Effector memory CD8-positive, alpha-beta T cell (primary cell): Measurements from ENCODE around the gene PRKAG2.
A peak's percentile ranks its signal among the peaks of the same experiment; 100 is the strongest.

Experiments used
- ATAC-seq: fragments of 150-1000 bp; cut with Tn5 transposase; replicated peaks from 2 replicates; pipeline ENCODE4 v1.10.0; 2021; ENCODE audit warnings: mild to moderate bottlenecking, moderate library complexity
- DNase-seq, 3 experiments: peaks; one replicate each; pipeline ENCODE4 v3.0.0; 2021
- H3K27ac Mint-ChIP-seq, 2 donors: one replicate each; pipeline ENCODE4 v1.8.0; 2022; ENCODE audit warnings: mild to moderate bottlenecking in 2 of 2, mixed read lengths in 2 of 2, moderate library complexity in 2 of 2
- H3K27me3 Mint-ChIP-seq, 2 donors: one replicate each; pipeline ENCODE4 v1.8.0; 2022; ENCODE audit warnings: mixed read lengths in 2 of 2
- H3K36me3 Mint-ChIP-seq: one replicate; pipeline ENCODE4 v1.8.0; 2022; ENCODE audit warnings: mild to moderate bottlenecking, moderate library complexity, mixed read lengths; ENCODE audit not compliant: insufficient read depth
- H3K4me1 Mint-ChIP-seq, 2 donors: one replicate each; pipeline ENCODE4 v1.8.0; 2022; ENCODE audit warnings: low read depth in 2 of 2, mixed read lengths in 2 of 2
- H3K4me3 Mint-ChIP-seq, 2 donors: one replicate each; pipeline ENCODE4 v1.8.0; 2022; ENCODE audit warnings: mild to moderate bottlenecking in 2 of 2, mixed read lengths in 2 of 2, moderate library complexity in 2 of 2
- H3K9me3 Mint-ChIP-seq, 2 donors: one replicate each; pipeline ENCODE4 v1.8.0; 2022; ENCODE audit warnings: mixed read lengths in 2 of 2
- total RNA-seq, 9 experiments: gene quantifications; one replicate each; lab custom pipeline; 2026; lab: John Stamatoyannopoulos, UW

PRKAG2 gene
- 26.9 to 66.2 (median 33.9) reads per million in 9 experiments for total RNA-seq

DNA sequence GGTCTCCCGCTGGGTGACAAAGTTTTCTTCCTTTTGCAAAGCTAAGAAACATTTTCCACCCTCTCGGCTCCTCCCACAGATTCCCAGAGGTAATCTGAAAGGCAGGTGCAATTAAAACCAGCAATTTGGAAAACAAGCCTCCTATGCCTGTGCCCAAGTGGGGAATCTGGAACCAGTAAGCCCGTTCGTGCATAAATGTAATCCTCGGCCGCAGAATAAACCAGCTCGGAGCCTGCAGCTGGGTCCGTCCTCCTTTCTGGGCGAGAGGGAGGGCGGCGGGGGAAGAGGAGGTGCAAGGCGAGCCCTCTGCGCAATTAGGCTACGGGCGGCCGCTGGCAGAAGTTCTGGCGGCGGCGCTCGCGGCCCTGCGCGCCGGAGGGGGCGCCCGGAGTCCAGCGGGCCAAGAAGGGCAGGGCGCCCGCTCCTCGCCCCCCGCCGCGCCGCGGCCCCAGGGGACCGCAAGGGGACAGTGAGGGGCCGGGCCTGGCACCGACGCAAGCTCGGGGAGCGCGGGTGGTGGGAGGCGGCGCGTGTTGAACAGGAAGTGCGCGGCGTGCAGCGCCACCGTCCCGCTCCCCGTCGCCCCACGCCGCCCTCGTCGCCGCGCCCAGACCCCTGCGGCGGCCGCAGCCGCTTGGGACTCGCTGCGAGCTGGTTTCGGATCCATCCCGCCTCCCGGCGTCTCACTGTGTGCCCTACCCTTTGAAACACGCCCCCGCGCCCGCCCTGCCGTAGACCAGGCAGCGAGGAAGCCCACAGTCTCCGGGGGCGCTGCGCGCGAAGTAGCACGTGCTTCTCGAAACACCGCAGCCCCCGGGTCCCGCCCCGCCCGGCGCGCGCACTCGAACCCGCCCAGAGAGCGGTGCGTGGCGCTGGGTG, at the start of gene PRKAG2:
Gene PRKAG2, minus strand, starts transcription at position 217 of the 879 bp plus-strand sequence. CDS start 495 bp downstream, outside the sequence.
- peaks cover 17% of the 10 kb centered on the region for H3K36me3 Mint-ChIP-seq
- peak within 1 kb of the TSS; percentile 96 to 97 for H3K4me3 Mint-ChIP-seq
- peak within 1 kb of the TSS in 1 of 2 donors; percentile 94 for H3K27ac Mint-ChIP-seq
- ATAC-seq (peak; percentile 63), DNase-seq (peak; percentile 71 to 75 (median 72))
- H3K27me3 Mint-ChIP-seq, result no peaks in the 10 kb centered on the region
- peaks cover 15 to 23% of the 10 kb centered on the region in 2 donors for H3K4me1 Mint-ChIP-seq
- H3K9me3 Mint-ChIP-seq, result no peaks in the 10 kb centered on the region

DNA sequence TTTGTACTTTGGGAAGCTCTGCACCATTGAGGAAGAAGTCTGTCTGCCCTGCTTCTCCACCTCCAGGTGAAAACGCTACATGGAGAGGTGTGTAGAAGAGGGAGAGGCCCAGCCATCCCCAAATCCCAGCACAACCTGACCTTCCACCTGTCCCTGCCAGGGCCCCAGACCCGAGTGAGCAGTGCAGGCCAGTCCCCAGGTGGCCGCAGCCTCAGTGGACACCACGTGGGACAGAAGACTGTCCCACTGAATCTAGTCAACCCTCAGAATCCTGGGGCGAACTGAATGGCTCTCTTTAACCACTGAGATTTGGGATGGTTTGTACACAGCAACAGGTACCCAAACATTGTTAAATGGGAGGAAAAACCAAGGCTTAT, 49.4 kb upstream of the PRKAG2 start:
- Mint-ChIP-seq H3K4me3 (no peak overlapping the region), H3K36me3 (no peaks in the 10 kb centered on the region), H3K4me1 (peaks cover 4 to 5% of the 10 kb centered on the region in 2 donors), H3K9me3 (no peaks in the 10 kb centered on the region), H3K27ac (no peak overlapping the region), H3K27me3 (peaks cover 47 to 66% of the 10 kb centered on the region in 2 donors)
- no peak for DNase-seq
- ATAC-seq, result no peak

DNA sequence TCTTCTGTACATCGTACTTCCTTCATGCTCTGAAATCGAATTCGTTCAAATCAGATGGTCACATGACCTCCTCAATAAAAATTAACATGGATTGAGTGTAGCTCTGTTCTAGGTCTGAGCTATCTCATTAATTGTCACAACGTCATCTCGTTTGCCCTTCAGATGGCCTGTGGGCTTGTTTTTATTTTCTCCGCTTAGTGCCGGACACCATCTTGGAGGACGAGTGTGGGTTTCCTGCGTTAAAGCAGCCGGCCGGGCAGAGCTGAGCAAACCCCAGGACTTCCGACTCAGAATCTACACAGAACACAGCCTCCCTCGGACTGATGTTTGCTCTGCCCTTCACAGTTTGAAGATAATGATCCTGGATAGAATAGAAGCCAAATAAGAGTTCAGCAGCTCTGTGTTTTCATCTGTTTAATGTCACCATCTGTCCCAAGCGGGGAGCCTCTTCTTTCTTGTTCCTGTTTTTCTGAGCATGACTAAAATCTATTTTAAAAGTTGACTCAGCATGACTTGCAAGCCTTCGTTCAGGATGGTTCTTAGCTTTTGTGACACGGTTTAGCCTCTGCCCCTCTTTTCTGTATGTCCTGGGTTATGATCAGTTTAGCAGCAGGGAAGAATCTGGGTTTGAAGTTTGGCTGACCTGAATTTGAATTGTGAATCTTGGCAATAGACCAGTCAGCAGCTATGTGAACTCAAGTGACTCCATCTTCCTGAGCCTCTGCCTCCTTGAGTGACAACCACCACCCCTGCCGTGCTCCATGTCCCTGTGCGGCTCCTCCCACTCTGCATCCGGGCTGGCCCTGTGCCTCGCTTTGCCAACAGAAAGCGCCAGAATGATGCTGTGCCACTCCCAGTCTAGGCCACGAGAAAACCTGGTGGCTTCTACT, 48.8 kb upstream of the PRKAG2 start:
- ATAC-seq, result no peak

DNA sequence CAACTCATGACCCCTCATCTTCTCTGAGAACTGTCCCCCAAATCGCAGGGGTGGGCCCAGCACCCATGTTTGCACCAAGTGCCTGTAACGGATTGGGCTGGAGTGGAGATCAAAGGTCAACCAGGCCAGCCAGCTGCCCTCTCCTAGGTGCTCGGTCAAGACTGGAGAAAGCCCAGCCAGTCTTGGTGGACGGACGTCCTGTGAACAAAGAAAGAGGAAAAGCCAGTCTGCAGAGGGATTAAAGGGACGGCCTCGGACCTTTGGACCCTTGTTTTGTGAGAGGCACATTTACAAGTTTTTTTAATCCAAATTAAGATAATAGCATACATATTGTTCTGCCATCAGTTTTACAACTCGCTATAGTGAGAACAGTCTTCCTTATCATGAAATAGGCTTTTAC, 47.6 kb upstream of the PRKAG2 start:
- peaks cover 4 to 5% of the 10 kb centered on the region in 2 donors for H3K4me1 Mint-ChIP-seq
- H3K4me3 Mint-ChIP-seq, result no peak overlapping the region
- no peaks in the 10 kb centered on the region for H3K9me3 Mint-ChIP-seq
- H3K27me3 Mint-ChIP-seq, result peaks cover 52 to 76% of the 10 kb centered on the region in 2 donors
- H3K27ac Mint-ChIP-seq, result no peak overlapping the region
- no peak for DNase-seq
- H3K36me3 Mint-ChIP-seq, result no peaks in the 10 kb centered on the region
- ATAC-seq, result no peak

More for the DNA sequence above, 48.8 kb upstream of the PRKAG2 start:
- Mint-ChIP-seq H3K27ac (no peak overlapping the region), H3K36me3 (no peaks in the 10 kb centered on the region), H3K4me1 (peaks cover 4 to 5% of the 10 kb centered on the region in 2 donors), H3K27me3 (peaks cover 50 to 73% of the 10 kb centered on the region in 2 donors), H3K9me3 (no peaks in the 10 kb centered on the region), H3K4me3 (peak overlapping the region in 1 of 2 donors; percentile 63)
- DNase-seq, result no peak

DNA sequence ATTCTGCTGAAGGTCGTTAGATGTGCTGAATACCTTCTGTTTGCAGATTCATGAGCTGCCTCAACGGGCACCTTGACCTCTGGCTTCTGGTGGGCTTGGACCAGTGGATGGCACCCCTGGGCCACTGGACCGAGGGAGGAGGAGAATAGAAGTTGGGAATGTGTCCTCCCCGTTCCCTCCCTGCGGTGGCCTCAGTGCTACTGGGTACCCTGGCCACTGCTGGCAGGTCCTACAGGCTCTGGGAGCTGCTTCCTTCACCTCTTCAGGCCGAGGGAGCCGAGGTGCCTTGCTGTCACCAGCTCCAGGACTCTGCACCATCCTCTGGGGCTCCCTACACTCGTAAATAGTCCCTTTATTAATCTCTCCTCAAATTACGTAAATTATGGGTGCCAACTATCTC, 47.1 kb upstream of the PRKAG2 start:
- no peak overlapping the region for H3K27ac Mint-ChIP-seq
- H3K27me3 Mint-ChIP-seq, result peaks cover 52 to 80% of the 10 kb centered on the region in 2 donors
- no peaks in the 10 kb centered on the region for H3K36me3 Mint-ChIP-seq
- H3K9me3 Mint-ChIP-seq, result no peaks in the 10 kb centered on the region
- H3K4me3 Mint-ChIP-seq, result no peak overlapping the region
- H3K4me1 Mint-ChIP-seq, result peaks cover 4 to 5% of the 10 kb centered on the region in 2 donors
- no peak for ATAC-seq
- no peak for DNase-seq

DNA sequence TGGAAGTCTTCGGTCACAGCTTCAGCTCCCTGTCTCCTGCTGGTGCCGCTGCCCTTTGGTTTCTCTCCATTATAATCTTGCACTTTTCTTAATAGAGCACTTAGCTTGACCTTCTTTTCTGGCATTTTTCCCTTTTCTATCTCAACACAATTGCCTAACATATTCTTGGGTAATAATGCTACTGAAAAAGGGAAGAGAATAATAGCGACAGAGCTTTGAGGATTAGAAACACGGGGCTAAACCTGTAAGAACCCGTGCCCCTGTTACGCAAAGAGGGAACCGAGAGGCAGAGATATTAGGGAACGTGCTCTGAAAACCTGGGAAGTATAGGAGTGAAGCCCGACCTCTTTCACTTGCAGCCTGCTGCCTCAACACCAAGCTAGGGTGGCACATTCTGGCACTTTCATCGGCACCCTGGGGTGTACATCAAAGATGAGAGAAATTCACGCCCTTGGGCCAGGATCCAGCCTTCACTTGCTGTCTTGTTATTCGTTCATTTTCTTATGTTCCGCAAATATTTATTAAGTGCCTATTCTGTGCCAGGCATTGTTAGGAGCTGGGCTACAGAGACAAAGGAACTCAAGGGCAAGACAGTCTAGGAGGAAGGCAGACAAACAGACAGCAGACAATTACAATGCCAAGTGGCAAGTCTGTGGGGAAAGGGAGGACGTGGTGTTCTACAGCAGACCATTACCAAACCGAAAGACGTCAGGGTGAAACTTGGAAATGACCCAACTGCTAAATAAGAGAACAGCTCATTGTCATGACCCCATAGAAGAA, 46.4 kb upstream of the PRKAG2 start:
- Mint-ChIP-seq H3K27me3 (peaks cover 58 to 87% of the 10 kb centered on the region in 2 donors), H3K27ac (no peak overlapping the region), H3K36me3 (no peaks in the 10 kb centered on the region), H3K9me3 (no peaks in the 10 kb centered on the region), H3K4me3 (no peak overlapping the region), H3K4me1 (peaks cover 4 to 5% of the 10 kb centered on the region in 2 donors)
- ATAC-seq (no peak), DNase-seq (no peak)

DNA sequence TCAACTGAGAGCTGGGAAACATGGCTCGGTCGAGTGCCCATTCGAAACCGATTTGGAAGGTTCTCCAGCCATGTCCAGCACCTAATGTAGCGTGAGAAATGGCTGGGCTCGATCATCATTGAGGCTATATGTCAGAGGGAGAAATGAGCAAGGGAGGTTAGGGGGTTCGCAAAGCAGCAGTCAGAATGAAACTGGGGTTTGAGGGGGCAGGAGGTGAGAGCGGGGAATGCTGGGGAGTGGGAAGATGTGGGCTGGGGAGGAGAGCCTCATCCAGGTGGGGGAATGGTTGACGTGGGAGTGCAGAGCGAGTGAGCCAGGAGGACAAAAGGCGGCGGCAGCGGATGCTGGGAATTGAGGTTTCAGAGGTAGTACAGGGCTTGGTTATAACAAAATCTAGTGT, 44.5 kb upstream of the PRKAG2 start:
- no peaks in the 10 kb centered on the region for H3K9me3 Mint-ChIP-seq
- DNase-seq (no peak), ATAC-seq (no peak)
- H3K36me3 Mint-ChIP-seq, result no peaks in the 10 kb centered on the region
- peaks cover 4 to 5% of the 10 kb centered on the region in 2 donors for H3K4me1 Mint-ChIP-seq
- H3K27ac Mint-ChIP-seq, result no peak overlapping the region
- no peak overlapping the region for H3K4me3 Mint-ChIP-seq
- H3K27me3 Mint-ChIP-seq, result peaks cover 59 to 80% of the 10 kb centered on the region in 2 donors

DNA sequence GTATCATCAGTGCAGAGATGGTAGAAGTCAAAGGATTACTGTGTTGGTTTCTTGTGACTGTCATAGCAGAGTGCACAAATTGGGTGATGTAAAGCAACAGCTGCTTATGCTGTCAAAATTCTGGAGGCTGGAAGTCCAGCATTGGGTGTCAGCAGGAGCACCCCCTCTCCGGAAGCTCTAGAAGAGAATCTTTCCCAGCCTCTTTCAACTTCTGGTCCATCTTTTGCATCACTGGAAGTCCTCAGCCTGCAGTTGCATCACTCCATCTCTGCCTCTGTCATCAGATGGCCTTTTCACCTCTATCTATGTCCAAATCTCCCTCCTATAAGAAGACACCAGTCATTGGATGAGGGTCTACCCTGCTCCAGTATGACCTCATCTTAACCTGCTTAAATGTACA, 43.6 kb upstream of the PRKAG2 start:
- Mint-ChIP-seq H3K4me3 (no peak overlapping the region), H3K27me3 (peaks cover 50 to 73% of the 10 kb centered on the region in 2 donors), H3K27ac (no peak overlapping the region), H3K36me3 (no peaks in the 10 kb centered on the region), H3K9me3 (no peaks in the 10 kb centered on the region), H3K4me1 (peaks cover under 1 to 2% of the 10 kb centered on the region in 2 donors)
- ATAC-seq, result no peak
- no peak for DNase-seq

DNA sequence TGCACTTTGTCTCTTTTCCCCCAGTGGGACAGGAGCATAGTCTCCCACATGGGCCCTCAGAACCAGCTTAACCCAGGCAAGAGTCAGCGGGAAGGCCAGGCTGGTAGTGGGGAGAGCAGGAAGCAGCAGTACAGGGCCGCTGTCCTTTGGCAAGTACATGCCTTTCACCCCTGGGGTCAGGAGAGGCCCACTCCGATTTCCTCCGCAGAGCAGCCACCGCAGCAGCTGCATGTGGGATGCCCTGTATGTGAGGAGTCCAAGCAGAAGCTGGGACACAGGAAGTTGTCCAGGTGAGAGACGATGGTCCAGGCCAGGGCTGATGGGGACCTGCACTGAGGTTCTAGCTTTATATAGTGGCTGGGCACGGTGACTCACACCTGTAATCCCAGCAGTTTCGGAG, 42.7 kb upstream of the PRKAG2 start:
- Mint-ChIP-seq H3K4me1 (no peaks in the 10 kb centered on the region), H3K36me3 (no peaks in the 10 kb centered on the region), H3K27ac (no peak overlapping the region), H3K4me3 (no peak overlapping the region), H3K9me3 (no peaks in the 10 kb centered on the region), H3K27me3 (peaks cover 47 to 71% of the 10 kb centered on the region in 2 donors)
- no peak for ATAC-seq
- DNase-seq, result no peak

DNA sequence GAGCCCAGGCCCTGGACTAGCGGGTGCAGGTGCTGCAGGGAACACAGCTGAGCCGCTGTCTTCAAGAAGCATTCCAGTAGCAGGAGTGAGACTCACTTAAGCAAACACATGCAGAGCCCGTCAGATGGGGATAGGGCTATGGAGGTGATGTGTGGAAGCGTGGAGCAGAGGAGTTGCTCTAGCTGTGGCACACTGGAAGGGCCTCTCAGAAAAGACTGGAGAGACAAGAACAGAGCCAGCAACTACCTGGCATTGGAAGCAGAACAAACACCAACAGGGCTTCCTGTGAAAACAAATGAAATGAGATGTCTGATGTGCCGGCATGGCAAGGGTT, 41.6 kb upstream of the PRKAG2 start:
- Mint-ChIP-seq H3K27ac (no peak overlapping the region), H3K4me1 (no peaks in the 10 kb centered on the region), H3K9me3 (peaks cover 0 to 5% of the 10 kb centered on the region in 2 donors), H3K4me3 (no peak overlapping the region), H3K27me3 (peaks cover 38 to 60% of the 10 kb centered on the region in 2 donors), H3K36me3 (no peaks in the 10 kb centered on the region)
- ATAC-seq (no peak), DNase-seq (no peak)

DNA sequence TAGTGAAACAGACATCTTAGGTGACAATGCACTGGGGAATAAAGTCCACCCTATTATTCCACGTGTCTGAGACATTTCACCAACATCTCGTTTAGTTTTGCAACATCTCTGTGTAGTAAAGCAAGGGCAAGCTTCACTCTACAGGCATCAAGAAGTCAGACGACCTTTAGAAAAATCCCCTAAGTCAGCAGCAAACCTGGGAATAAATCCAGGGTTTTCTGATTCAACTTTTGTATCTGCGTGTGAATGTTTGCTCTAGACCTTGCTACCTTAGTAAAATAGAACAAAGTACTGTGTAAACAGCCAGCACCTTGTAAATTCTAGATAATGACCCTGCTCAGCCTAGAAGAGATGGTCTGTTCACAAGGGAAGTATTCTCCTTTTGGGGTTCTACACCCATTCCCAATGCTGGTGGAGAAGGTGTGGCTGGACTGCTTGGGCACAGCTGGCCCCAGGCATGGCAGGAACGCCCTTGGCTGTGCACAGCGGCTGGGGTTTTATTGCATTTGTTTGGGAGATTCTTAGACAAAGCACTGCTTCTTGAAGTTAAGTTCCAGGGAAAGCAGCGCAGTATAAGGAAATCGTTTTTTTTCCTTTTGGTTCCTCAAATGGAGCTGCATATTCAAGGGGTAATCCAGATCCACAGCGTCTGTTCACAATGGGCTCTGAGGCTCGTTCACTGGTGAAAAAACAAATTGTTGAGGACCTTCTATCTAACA, 41.0 kb upstream of the PRKAG2 start:
- peaks cover 33 to 54% of the 10 kb centered on the region in 2 donors for H3K27me3 Mint-ChIP-seq
- H3K36me3 Mint-ChIP-seq, result no peaks in the 10 kb centered on the region
- ATAC-seq (no peak), DNase-seq (no peak)
- H3K9me3 Mint-ChIP-seq, result peaks cover 0 to 5% of the 10 kb centered on the region in 2 donors
- H3K4me3 Mint-ChIP-seq, result no peak overlapping the region
- no peaks in the 10 kb centered on the region for H3K4me1 Mint-ChIP-seq
- H3K27ac Mint-ChIP-seq, result no peak overlapping the region

DNA sequence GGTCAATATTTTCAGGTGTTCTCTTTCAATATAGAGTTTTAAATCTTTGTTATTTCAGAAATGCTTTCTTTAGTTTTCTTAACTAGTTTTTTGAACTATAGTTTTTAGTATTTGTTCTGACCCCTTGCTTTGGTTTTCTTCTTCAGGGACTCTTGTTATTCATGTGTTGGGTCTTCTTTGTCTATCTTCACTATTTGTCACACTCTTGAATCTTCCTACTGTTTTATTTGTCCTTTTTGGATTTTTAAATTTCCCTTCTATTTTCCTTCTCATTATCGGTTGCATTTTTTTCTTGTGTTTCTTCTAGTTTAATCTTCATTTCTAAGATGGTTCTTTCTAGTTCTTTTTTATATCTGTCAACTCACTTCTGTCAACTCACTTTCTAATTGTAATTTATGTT, 37.1 kb upstream of the PRKAG2 start:
- H3K27me3 Mint-ChIP-seq, result peaks cover 10 to 19% of the 10 kb centered on the region in 2 donors
- H3K4me3 Mint-ChIP-seq, result no peak overlapping the region
- no peaks in the 10 kb centered on the region for H3K36me3 Mint-ChIP-seq
- DNase-seq, result no peak
- ATAC-seq, result no peak
- H3K9me3 Mint-ChIP-seq, result peaks cover 0 to 5% of the 10 kb centered on the region in 2 donors
- no peaks in the 10 kb centered on the region for H3K4me1 Mint-ChIP-seq
- H3K27ac Mint-ChIP-seq, result no peak overlapping the region
